Measurements from ENCODE around the gene APH1B. TPM values are rescaled to one million over a fixed set of nuclear protein-coding genes. Genes with fewer than 3 reads are reported as not detected.

APH1B gene
- total and polyA plus RNA-seq, 2 of the 4 experiments (the other 2 are of a cell fraction) = 7.0 to 7.7 TPM

DNA sequence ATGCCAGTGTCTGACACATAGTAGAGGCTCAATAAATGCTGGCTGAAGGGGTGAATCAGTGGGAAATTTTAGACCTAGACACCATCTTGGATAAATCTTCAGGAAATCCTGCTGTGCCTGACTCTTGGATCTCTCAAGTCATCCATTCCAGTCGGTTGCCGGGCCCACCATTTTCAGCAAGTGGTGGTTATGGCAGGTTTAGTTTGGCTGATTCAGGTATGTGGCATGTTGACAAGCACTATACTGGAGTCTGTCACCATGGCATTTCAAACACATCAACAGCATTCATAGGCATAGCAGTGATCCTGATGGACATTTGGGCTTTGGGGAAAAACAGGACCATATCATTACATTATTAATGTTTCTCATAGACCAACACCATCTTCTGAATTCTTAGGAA lies 25.7 kb upstream of the APH1B start (continued):
- TF ChIP-seq, protein P1, sequence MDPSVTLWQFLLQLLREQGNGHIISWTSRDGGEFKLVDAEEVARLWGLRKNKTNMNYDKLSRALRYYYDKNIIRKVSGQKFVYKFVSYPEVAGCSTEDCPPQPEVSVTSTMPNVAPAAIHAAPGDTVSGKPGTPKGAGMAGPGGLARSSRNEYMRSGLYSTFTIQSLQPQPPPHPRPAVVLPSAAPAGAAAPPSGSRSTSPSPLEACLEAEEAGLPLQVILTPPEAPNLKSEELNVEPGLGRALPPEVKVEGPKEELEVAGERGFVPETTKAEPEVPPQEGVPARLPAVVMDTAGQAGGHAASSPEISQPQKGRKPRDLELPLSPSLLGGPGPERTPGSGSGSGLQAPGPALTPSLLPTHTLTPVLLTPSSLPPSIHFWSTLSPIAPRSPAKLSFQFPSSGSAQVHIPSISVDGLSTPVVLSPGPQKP (IDR thresholded peaks at IDR 0.05; ENCODE audit: borderline replicate concordance, low read depth, low read length) = no peak

DNA sequence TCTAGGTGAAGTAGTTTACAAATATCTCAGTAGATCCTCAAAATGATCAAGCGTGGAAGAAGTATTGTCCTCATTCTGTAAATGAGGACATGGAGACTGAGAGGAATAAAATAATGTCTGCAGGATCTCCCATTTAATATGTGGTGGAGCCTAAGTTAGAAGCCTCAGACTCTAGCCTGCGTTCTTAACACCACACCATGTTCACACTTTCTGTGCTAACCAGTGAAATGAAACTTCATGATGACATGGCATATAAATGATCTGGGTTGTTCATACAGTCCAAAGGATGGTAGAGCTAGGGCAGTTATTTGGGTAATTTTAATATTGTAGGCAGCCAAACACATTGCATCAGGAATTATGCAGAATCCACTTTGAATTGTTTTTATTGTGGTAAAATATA lies 25.1 kb upstream of the APH1B start:
- H3K9me1 ChIP-seq (ENCODE audit: insufficient read depth, low read length) = peaks cover 15% of the 10 kb centered on the region
- H4K5ac ChIP-seq (ENCODE audit: low read depth, low read length) = no peak overlapping the region
- peaks cover 7% of the 10 kb centered on the region; the same call in 1 of the 2 replicates for H4K20me1 ChIP-seq (ENCODE audit: insufficient read depth, low read length)
- H2BK120ac ChIP-seq (ENCODE audit: low read depth, low read length) = no peak overlapping the region
- no peak overlapping the region for H3K4ac ChIP-seq (ENCODE audit: low read depth, low read length)
- no peak overlapping the region for H2BK5ac ChIP-seq (ENCODE audit: low read depth, low read length, poor library complexity, severe bottlenecking)
- H3K4me2 ChIP-seq (ENCODE audit: low read depth, low read length) = no peak overlapping the region
- H3K18ac ChIP-seq (ENCODE audit: low read depth, low read length) = peak overlapping the region; percentile 8; the same call in 1 of the 2 replicates
- no peak overlapping the region for H3K27ac ChIP-seq (ENCODE audit: insufficient read depth, low read length)
- no peak overlapping the region for H3K56ac ChIP-seq (ENCODE audit: extremely low read depth, insufficient read depth, low read length)
- no peak overlapping the region for H2BK15ac ChIP-seq (ENCODE audit: low read depth, low read length)
- H3K36me3 ChIP-seq (ENCODE audit: control insufficient read depth, insufficient read depth, low read length) = peaks cover 9% of the 10 kb centered on the region; the same call in 1 of the 2 replicates
- no peak overlapping the region for H3K4me3 ChIP-seq (ENCODE audit: insufficient read depth, low read depth, low read length)
- H3K27me3 ChIP-seq (ENCODE audit: control insufficient read depth, insufficient read depth, low read length) = no peaks in the 10 kb centered on the region
- H4K91ac ChIP-seq (ENCODE audit: insufficient read depth, low read depth, low read length) = no peak overlapping the region
- no peak overlapping the region; the same call in 1 of the 2 replicates for H3K14ac ChIP-seq (replicated peaks; ENCODE audit: low read depth, low read length)
- no peak overlapping the region for H3K9ac ChIP-seq (ENCODE audit: low read depth, low read length)
- POLR2A ChIA-PET (ENCODE audit: unreplicated experiment) = no interaction called here
- WGBS, 2 experiments (ENCODE audit: extremely low coverage in 2 of 2, insufficient read length in 1 of 2) = no CpG with 5 or more reads among the region's 2 CpGs
- no peak for ATAC-seq (ENCODE audit: low read depth)
- dilution Hi-C loops (cut with HindIII; ENCODE audit: low sequenced_read_pairs, unreplicated experiment) = no loop called here
- no peak overlapping the region for H3K23ac ChIP-seq (ENCODE audit: low read depth, low read length)
- DNase-seq = no peak
- TF ChIP-seq MXI1 (IDR thresholded peaks at IDR 0.05; ENCODE audit: borderline replicate concordance, low read depth, low read length) (no peak), NFE2L2 (IDR thresholded peaks at IDR 0.05; ENCODE audit: low read depth, low read length) (0 out of 2 replicates have a peak, but pooled peaks have one; percentile 22), CEBPB (IDR thresholded peaks at IDR 0.05; ENCODE audit: low read depth, low read length) (no peak), POLR2A (IDR thresholded peaks at IDR 0.05; ENCODE audit: low read depth, low read length) (no peak)
- H2AK9ac ChIP-seq (replicated peaks; ENCODE audit: low read depth, low read length, poor library complexity) = no peak overlapping the region
- CTCF ChIA-PET = interaction anchor here (0.6 kb wide), 1 partner anchor 84 kb away, joined by 3 read pairs; no protein-coding TSS in a partner anchor
- peaks cover 15% of the 10 kb centered on the region for H3K4me1 ChIP-seq (ENCODE audit: control insufficient read depth, insufficient read depth, low read length)
- BruUV-seq (replicated peaks) = no TSS peak
- H2AFZ ChIP-seq (replicated peaks; ENCODE audit: low read length, poor library complexity) = no peak overlapping the region
- intact Hi-C loops (cut with micrococcal nuclease) = loop anchor here (5.0 kb wide), 1 partner anchor 55 kb away; no protein-coding TSS in a partner anchor
- peak overlapping the region; percentile 8; the same call in 1 of the 2 replicates for H2BK20ac ChIP-seq (ENCODE audit: low read depth, low read length)
- no peak overlapping the region; a peak in 1 of 4 replicates for H4K8ac ChIP-seq (ENCODE audit: low read depth in 2 of 2, low read length in 2 of 2)
- H2AK5ac ChIP-seq (ENCODE audit: low read depth, low read length) = no peak overlapping the region
- H3K9me3 ChIP-seq (ENCODE audit: control insufficient read depth, insufficient read depth, low read length) = no peaks in the 10 kb centered on the region
- in situ Hi-C loops (cut with MboI; ENCODE audit: low sequenced_read_pairs) = no loop called here
- H3K79me1 ChIP-seq (ENCODE audit: low read depth in 1 of 2, low read length in 2 of 2) = peaks cover 24 to 35% of the 10 kb centered on the region in 2 experiments

All from IMR-90 (cell line).